HG03095 (cell line): ENCODE measurements around the gene HTR5A.

ENCODE experiments used
- ATAC-seq: cut with Tn5 transposase; IDR thresholded peaks from one replicate; pipeline ENCODE4 v1.9.1; 2021; ENCODE audit warnings: moderate library complexity; ENCODE audit not compliant: unreplicated experiment

HTR5A gene

GRCh38 chr7:155136619-155137243, 66.6 kb downstream of the HTR5A start:
- ATAC-seq, result no peak
